Lung (tissue), 12 donors: ENCODE results near the gene CNTNAP5. TPM values are rescaled to one million over a fixed set of nuclear protein-coding genes. Genes with fewer than 3 reads are reported as not detected.

Experiments used
- ATAC-seq: fragments of 200-7000 bp; cut with Tn5 transposase; one replicate; pipeline ENCODE4 v1.9.1; 2020; ENCODE audit warnings: moderate number of reproducible peaks; ENCODE audit not compliant: insufficient read depth, low FRiP score
- DNase-seq, 3 donors: peaks; one replicate each; pipeline ENCODE4 v3.0.0-alpha.2; 2013 to 2017
- H3K27ac ChIP-seq, 2 donors: one replicate each; pipeline ENCODE4 v1.5.1; 2013; ENCODE audit warnings: mild to moderate bottlenecking in 2 of 2, moderate library complexity in 2 of 2, control low read depth in 1 of 2, inconsistent platforms in 1 of 2, low read depth in 1 of 2, low read length in 1 of 2
- H3K27me3 ChIP-seq, 3 donors: one replicate each; pipeline ENCODE4 v1.5.1; 2013; ENCODE audit warnings: low read length in 2 of 3; ENCODE audit not compliant: control insufficient read depth in 3 of 3, insufficient read depth in 3 of 3
- H3K36me3 ChIP-seq, 4 donors: one replicate each; pipeline ENCODE4 v1.5.1; 2013; ENCODE audit warnings: low read length in 4 of 4, mild to moderate bottlenecking in 1 of 4, moderate library complexity in 1 of 4; ENCODE audit not compliant: control insufficient read depth in 4 of 4, insufficient read depth in 4 of 4
- H3K4me1 ChIP-seq, 5 donors: one replicate each; pipeline ENCODE4 v1.5.1; 2013; ENCODE audit warnings: low read length in 5 of 5, mild to moderate bottlenecking in 2 of 5, moderate library complexity in 1 of 5; ENCODE audit not compliant: control insufficient read depth in 5 of 5, insufficient read depth in 5 of 5
- H3K4me3 ChIP-seq: one replicate; pipeline ENCODE4 v1.5.1; 2013; ENCODE audit warnings: mild to moderate bottlenecking, control low read depth, moderate library complexity
- H3K9ac ChIP-seq, 2 donors: one replicate each; pipeline ENCODE4 v1.5.1; 2013; ENCODE audit warnings: low read length in 2 of 2, control low read depth in 1 of 2; ENCODE audit not compliant: insufficient read depth in 1 of 2
- H3K9me3 ChIP-seq, 4 donors: one replicate each; pipeline ENCODE4 v1.5.1; 2013; ENCODE audit warnings: low read length in 3 of 4, mild to moderate bottlenecking in 1 of 4, moderate library complexity in 1 of 4; ENCODE audit not compliant: control insufficient read depth in 4 of 4, insufficient read depth in 3 of 4
- CTCF ChIP-seq: IDR thresholded peaks from 2 replicates; pipeline ENCODE4 v1.5.1; 2012; ENCODE audit warnings: mild to moderate bottlenecking; ENCODE audit errors: control extremely low read depth, extremely low read depth
- WGBS, 2 donors: extraction: QIAGEN DNeasy Blood & Tissue Kit; methylation state at CpG; one replicate each; pipeline ENCODE4 v1.1.7; 2013; 5-methylcytosine and 5-hydroxymethylcytosine counted together
- polyA plus RNA-seq, 2 donors: library from polyadenylated mRNA; stranded (reverse); fragments of 200-250 nt; gene quantifications; one replicate each; pipeline ENCODE4 v1.2.1, GENCODE V29; 2013
- total RNA-seq, 2 donors: library from RNA; depleted of rRNA in 1 of 2; stranded (reverse); fragments of >200 nt in 1 of 2; gene quantifications; one replicate each; pipeline ENCODE4 v1.2.1, GENCODE V29; 2014 to 2021
- donor health status: control.
- donor health status: control.
- donor health status: Bipolar disorder and iron deficiency.
- donor health status: healthy.
- donor health status: DM: yes; HTN: yes; CAD: no.

The CNTNAP5 gene
- total and polyA plus RNA-seq, 4 donors = 0.03 to 0.06 TPM; not detected in 2

GRCh38 chr2:124165698-124166097 lies 140.6 kb downstream of the CNTNAP5 start:
- 88 to 92% methylated on average over 6 of the region's 6 CpGs for WGBS, 2 donors
- Histone ChIP-seq H3K36me3 (no peaks in the 10 kb centered on the region), H3K27me3 (no peaks in the 10 kb centered on the region), H3K4me1 (peaks cover 0 to 5% (median 0%) of the 10 kb centered on the region in 5 donors), H3K9me3 (no peaks in the 10 kb centered on the region), H3K9ac (no peak overlapping the region), H3K27ac (no peak overlapping the region), H3K4me3 (no peak overlapping the region)
- DNase-seq (no peak), ATAC-seq (no peak)
- no peak for TF ChIP-seq CTCF

GRCh38 chr2:124171472-124172063 lies 146.5 kb downstream of the CNTNAP5 start:
- H3K27ac ChIP-seq = no peak overlapping the region
- peaks cover 0 to 5% (median 0%) of the 10 kb centered on the region in 5 donors for H3K4me1 ChIP-seq
- no peaks in the 10 kb centered on the region for H3K36me3 ChIP-seq
- no peak for TF ChIP-seq CTCF
- H3K9ac ChIP-seq = no peak overlapping the region
- H3K4me3 ChIP-seq = no peak overlapping the region
- H3K9me3 ChIP-seq = peaks cover 0 to 3% (median 0%) of the 10 kb centered on the region in 4 donors
- ATAC-seq (no peak), DNase-seq (no peak)
- no peaks in the 10 kb centered on the region for H3K27me3 ChIP-seq
- 92 to 93% methylated on average over 3 of the region's 3 CpGs for WGBS, 2 donors

DNA sequence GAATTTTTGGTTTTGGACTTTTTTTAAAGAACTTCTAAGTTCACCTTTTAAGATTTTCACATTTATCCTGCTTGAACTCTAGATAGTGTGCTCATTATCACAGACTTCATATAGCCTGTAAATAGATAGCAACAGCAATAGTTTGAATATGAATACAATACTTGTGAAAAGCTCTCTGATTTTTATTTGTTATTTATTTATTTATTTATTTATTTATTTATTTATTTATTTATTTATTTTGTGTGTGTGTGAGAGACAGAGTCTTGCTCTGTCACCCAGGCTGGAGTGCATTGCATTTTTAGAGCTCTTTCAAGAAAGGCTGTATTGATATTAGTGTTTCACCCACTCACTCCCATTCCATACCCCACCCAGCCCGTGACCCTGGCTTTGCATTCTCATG lies 153.6 kb downstream of the CNTNAP5 start:
- 86 to 98% methylated on average over 1 of the region's 1 CpG for WGBS, 2 donors
- H3K36me3 ChIP-seq = no peaks in the 10 kb centered on the region
- ATAC-seq (no peak), DNase-seq (no peak)
- H3K27me3 ChIP-seq = no peaks in the 10 kb centered on the region
- H3K4me1 ChIP-seq = peaks cover 0 to 3% (median 0%) of the 10 kb centered on the region in 5 donors
- no peak overlapping the region for H3K27ac ChIP-seq
- no peak for TF ChIP-seq CTCF
- H3K9ac ChIP-seq = no peak overlapping the region
- peaks cover 0 to 3% (median 0%) of the 10 kb centered on the region in 4 donors for H3K9me3 ChIP-seq
- no peak overlapping the region for H3K4me3 ChIP-seq

- Histone ChIP-seq H3K27ac (no peak overlapping the region), H3K4me1 (peaks cover 0 to 3% (median 0%) of the 10 kb centered on the region in 5 donors), H3K9me3 (peaks cover 0 to under 1% (median 0%) of the 10 kb centered on the region in 4 donors), H3K27me3 (no peaks in the 10 kb centered on the region), H3K4me3 (no peak overlapping the region), H3K36me3 (no peaks in the 10 kb centered on the region), H3K9ac (no peak overlapping the region)
- TF ChIP-seq CTCF = no peak
- DNase-seq (peak in 2 of 3 donors; percentile 25 to 32), ATAC-seq (no peak)
These were observed 155.5 kb downstream of the CNTNAP5 start for GRCh38 chr2:124180635-124181034.
